ENCODE results near the gene EXOC3L1.

EXOC3L1 gene

DNA sequence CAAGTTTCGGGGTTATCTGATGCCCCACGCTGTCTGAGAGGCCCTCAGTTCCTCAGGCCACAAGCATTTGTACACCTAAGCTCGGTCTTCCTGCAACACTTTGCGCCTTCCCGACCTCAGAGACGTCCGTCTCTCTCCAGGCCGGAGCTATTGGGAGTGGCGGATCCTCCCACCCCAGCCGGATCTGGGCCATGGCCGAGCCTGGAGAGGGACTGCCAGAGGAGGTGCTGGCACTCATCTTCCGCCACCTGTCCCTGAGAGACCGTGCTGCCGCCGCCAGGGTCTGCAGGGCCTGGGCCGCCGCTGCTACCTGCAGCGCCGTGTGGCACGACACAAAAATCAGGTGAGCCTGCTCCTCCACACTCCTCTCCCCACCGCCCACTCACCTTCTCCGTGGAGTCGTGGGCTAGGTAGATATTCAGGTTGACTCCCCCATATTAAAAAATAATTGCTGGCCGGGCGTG lies 28.3 kb downstream of the EXOC3L1 start:
- no peak for DNase-seq (ENCODE audit: extremely low read depth, low read depth)
- TF ChIP-seq CTCF (IDR thresholded peaks at IDR 0.05; ENCODE audit: low read depth, low read length): no peak

DNA sequence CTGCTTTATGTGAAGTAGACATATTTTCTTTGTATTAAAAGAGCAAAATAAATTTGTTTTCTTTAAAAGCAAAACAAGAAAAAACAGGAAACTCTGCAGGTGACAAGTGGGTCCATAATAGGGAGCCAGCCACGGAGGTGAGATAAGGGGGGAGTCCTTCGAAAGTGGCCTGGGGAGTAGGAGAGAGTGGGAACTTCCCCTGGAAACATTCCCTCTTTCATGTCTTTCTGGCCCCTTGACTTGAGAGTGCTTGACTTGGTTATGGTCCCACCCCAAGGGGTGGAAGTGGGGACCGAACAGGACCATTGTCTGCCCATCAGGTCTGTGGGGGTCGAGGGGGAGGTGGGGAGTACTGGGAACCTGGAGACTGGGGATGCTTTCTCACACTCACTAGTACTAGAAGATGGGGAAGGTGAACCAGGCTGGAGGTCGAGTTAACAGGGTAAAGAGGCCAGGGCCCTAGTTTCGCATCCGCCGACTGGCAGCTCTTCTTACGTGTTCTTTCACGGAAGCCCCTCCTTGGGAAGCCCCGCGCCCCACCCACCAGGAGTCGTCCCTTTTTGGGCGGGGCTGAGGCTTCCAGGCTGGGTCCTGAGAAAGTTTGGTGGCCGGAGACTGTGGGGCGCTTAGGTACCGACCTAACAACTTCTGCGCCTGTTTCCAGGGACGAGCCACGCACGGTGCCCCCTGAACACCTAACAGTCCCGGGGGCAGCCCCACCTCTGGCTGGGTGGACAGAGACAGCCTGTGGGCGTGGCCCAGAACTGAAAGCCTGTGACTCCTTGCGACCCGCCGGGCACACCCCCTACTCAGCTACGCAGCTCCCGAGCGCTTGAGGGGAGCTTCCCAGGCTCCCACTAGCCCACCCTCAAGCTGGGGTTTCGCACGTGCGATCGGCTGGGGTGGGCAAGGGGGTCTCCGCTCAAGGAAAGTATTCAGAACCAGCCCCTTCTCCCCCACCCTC lies 31.0 kb downstream of the EXOC3L1 start:
- no peak for TF ChIP-seq CTCF (IDR thresholded peaks at IDR 0.05; ENCODE audit: low read depth, low read length)
- no peak for DNase-seq (ENCODE audit: extremely low read depth, low read depth)

- DNase-seq (ENCODE audit: extremely low read depth, low read depth): no peak
- no peak for TF ChIP-seq CTCF (IDR thresholded peaks at IDR 0.05; ENCODE audit: low read depth, low read length)
Observed at GRCh38 chr16:67157892-67158635, 31.9 kb downstream of the EXOC3L1 start.

DNA sequence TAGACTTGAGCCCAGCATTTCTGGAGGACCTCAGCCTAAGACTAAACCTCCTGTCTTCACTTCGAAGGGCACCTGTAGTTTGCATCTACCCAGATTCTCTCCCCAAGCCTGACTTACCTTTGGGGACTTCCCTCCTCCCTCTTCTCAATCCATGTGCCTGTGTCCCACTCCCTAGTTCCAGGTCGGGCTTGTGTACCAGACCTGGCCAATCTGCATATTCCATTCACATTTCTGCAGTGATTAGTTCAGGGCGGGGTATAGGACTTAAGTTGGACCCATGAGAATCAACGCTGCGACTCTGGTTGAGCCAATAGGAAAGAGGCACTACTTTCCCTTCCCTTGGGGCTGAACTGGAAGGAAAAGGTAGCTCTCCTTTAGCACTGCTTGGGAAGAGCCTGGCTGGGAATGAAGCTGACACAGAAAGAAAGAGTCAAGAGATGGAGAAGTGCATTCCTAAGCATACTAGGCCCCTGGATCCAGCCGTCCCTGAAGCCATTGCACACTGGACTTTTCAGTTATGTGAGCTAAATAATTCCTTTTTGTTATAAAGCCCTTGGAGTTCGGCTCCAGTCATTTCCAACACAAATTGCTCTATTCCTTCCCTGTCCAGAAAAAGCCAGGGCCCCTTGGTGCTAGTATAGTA lies 32.7 kb downstream of the EXOC3L1 start:
- TF ChIP-seq CTCF (IDR thresholded peaks at IDR 0.05; ENCODE audit: low read depth, low read length): no peak

GRCh38 chr16:67156143-67156844 lies 33.6 kb downstream of the EXOC3L1 start:
- DNase-seq (ENCODE audit: extremely low read depth, low read depth): no peak
- no peak for TF ChIP-seq CTCF (IDR thresholded peaks at IDR 0.05; ENCODE audit: low read depth, low read length)

More for the DNA sequence above, 32.7 kb downstream of the EXOC3L1 start:
- no peak for DNase-seq (ENCODE audit: extremely low read depth, low read depth)

- no peak for DNase-seq (ENCODE audit: extremely low read depth, low read depth)
- TF ChIP-seq CTCF (IDR thresholded peaks at IDR 0.05; ENCODE audit: low read depth, low read length): peak; percentile 55
Observed at GRCh38 chr16:67155295-67156142, 34.4 kb downstream of the EXOC3L1 start.

Measured in AG09319 (cell line).